Progenitor cell of endocrine pancreas (in vitro differentiated cells): ENCODE data around the gene FOXA3. TPM values are rescaled to one million over a fixed set of nuclear protein-coding genes. Genes with fewer than 3 reads are reported as not detected.

Source experiments
- DNase-seq: peaks from one replicate; pipeline ENCODE4 v3.0.0; 2021; ENCODE audit warnings: low spot score; ENCODE audit not compliant: unreplicated experiment
- H3K27ac Mint-ChIP-seq: 2 replicates; pipeline ENCODE4 v1.8.0; 2021; ENCODE audit warnings: mild to moderate bottlenecking, moderate library complexity, mixed read lengths
- H3K27me3 Mint-ChIP-seq: 2 replicates; pipeline ENCODE4 v1.8.0; 2021; ENCODE audit warnings: mixed read lengths
- H3K36me3 Mint-ChIP-seq: 2 replicates; pipeline ENCODE4 v1.8.0; 2022; ENCODE audit warnings: mixed read lengths; ENCODE audit not compliant: insufficient read depth
- H3K4me1 Mint-ChIP-seq: 2 replicates; pipeline ENCODE4 v1.8.0; 2021; ENCODE audit warnings: low read depth, mixed read lengths
- H3K4me3 Mint-ChIP-seq: 2 replicates; pipeline ENCODE4 v1.8.0; 2021; ENCODE audit warnings: low read depth, mild to moderate bottlenecking, moderate library complexity, mixed read lengths
- H3K9me3 Mint-ChIP-seq: 2 replicates; pipeline ENCODE4 v1.8.0; 2021; ENCODE audit warnings: low read depth, mixed read lengths
- total RNA-seq: library from RNA; stranded (reverse); gene quantifications from 2 replicates; pipeline ENCODE4 v1.2.1, GENCODE V29; 2021
- TF ChIP-seq, protein P1 (sequence below): fragments of 200-600 bp; sonication (generic); IDR thresholded peaks from one replicate; pipeline ENCODE4 v1.5.0; 2021; ENCODE audit warnings: antibody characterized with exemption, mild to moderate bottlenecking; ENCODE audit not compliant: unreplicated experiment

Gene FOXA3
- total RNA-seq, 1 donor from 2014 or later: 23.5 TPM

DNA sequence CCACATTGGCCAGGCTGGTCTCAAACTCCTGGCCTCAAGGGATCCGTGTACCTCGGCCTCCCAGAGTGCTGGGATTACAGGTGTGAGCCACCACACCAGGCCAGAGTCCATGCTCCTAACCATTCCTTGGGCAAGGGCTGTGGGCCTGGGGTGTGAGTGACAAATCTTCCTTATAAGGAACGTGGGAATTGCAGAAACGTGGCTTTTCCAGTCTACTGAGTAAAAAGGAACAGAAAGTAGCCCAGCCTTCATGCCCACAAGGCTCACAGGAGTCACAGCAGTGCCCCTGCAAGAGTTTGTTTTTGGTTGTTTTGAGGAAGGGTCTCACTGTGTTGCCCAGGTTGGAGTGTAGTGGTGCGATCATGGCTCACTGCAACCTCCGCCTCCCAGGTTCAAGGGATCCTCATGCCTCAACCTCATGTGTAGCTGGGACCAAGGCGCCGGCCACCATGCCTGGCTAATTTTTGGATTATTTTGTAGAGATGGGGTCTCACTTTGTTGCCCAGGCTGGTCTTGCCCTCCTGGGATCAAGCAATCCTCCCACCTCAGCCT lies 33.2 kb downstream of the FOXA3 start:
- TF ChIP-seq, protein P1, sequence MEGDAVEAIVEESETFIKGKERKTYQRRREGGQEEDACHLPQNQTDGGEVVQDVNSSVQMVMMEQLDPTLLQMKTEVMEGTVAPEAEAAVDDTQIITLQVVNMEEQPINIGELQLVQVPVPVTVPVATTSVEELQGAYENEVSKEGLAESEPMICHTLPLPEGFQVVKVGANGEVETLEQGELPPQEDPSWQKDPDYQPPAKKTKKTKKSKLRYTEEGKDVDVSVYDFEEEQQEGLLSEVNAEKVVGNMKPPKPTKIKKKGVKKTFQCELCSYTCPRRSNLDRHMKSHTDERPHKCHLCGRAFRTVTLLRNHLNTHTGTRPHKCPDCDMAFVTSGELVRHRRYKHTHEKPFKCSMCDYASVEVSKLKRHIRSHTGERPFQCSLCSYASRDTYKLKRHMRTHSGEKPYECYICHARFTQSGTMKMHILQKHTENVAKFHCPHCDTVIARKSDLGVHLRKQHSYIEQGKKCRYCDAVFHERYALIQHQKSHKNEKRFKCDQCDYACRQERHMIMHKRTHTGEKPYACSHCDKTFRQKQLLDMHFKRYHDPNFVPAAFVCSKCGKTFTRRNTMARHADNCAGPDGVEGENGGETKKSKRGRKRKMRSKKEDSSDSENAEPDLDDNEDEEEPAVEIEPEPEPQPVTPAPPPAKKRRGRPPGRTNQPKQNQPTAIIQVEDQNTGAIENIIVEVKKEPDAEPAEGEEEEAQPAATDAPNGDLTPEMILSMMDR: no peak
- Mint-ChIP-seq H3K4me3 (no peak overlapping the region), H3K27ac (no peak overlapping the region), H3K27me3 (peaks cover 6% of the 10 kb centered on the region), H3K4me1 (peaks cover 2% of the 10 kb centered on the region), H3K36me3 (peaks cover 26% of the 10 kb centered on the region), H3K9me3 (no peaks in the 10 kb centered on the region)
- no peak for DNase-seq

GRCh38 chr19:45899253-45899652 lies 35.1 kb downstream of the FOXA3 start:
- Mint-ChIP-seq H3K36me3 (peaks cover 24% of the 10 kb centered on the region), H3K27ac (no peak overlapping the region), H3K9me3 (no peaks in the 10 kb centered on the region), H3K4me1 (peaks cover 2% of the 10 kb centered on the region), H3K4me3 (no peak overlapping the region), H3K27me3 (peaks cover 9% of the 10 kb centered on the region)
- TF ChIP-seq, protein P1: no peak
- no peak for DNase-seq

GRCh38 chr19:45899919-45900589 lies 35.9 kb downstream of the FOXA3 start:
- no peak for DNase-seq
- Mint-ChIP-seq H3K27ac (no peak overlapping the region), H3K9me3 (no peaks in the 10 kb centered on the region), H3K27me3 (peaks cover 9% of the 10 kb centered on the region), H3K4me1 (peaks cover 2% of the 10 kb centered on the region), H3K36me3 (peaks cover 22% of the 10 kb centered on the region), H3K4me3 (no peak overlapping the region)
- TF ChIP-seq, protein P1: no peak

DNA sequence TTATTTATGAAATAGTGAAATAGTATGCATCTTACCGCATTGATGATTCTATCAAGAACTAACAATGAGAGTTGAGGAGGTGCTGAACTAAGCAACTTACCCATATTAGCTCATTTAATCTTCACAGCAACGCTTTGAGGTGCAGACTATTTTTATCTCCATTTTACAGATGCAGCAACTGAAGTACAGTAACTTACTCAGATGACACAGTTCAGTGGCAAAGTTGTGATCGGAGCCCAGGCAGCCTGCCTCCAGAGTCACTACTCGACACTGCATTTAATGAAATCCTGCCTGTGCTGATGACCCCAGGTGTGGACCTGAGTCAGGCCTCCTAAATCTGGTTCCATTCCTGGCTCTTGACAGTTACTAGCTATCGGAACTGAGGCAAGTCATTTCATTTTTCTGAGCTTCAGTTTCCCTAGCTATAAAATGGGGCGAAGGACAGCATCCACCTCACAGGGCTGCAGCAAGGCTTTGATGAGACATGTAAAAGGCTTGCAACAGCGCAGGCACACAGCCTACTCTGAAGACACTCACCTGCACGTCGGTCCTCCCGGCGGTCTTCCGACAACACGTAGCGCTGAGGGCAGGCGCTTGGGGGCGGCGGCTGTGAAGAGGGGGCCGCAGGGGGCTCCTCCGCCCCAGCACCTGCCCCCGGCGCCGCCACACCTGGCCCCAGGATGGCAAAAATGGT lies 36.8 kb downstream of the FOXA3 start:
- Mint-ChIP-seq H3K9me3 (no peaks in the 10 kb centered on the region), H3K4me3 (peak overlapping the region; percentile 53), H3K27ac (no peak overlapping the region), H3K36me3 (peaks cover 15% of the 10 kb centered on the region), H3K27me3 (peaks cover 9% of the 10 kb centered on the region), H3K4me1 (peaks cover 2% of the 10 kb centered on the region)
- no peak for DNase-seq
- TF ChIP-seq, protein P1: no peak

- Mint-ChIP-seq H3K4me3 (peak overlapping the region; percentile 64), H3K27me3 (peaks cover 9% of the 10 kb centered on the region), H3K36me3 (peaks cover 15% of the 10 kb centered on the region), H3K9me3 (no peaks in the 10 kb centered on the region), H3K4me1 (peaks cover 2% of the 10 kb centered on the region), H3K27ac (no peak overlapping the region)
- TF ChIP-seq, protein P1: no peak
- no peak for DNase-seq
Measured at GRCh38 chr19:45901432-45901911, 37.3 kb downstream of the FOXA3 start.
